Transverse colon (tissue), 4 donors: ENCODE measurements around the gene SLC25A24.

Source experiments
- CTCF ChIP-seq, 5 experiments: fragments of 200-600 bp in 3 of 5; fragments of 450-650 bp in 2 of 5; sonication (generic) in 3 of 5; IDR thresholded peaks; 1 replicate in 2 of 5; 2 replicates in 3 of 5; pipeline ENCODE4 v1.5.1; 2016 to 2017; ENCODE audit warnings: antibody characterized with exemption in 5 of 5, inconsistent platforms in 3 of 5, mild to moderate bottlenecking in 2 of 5, moderate library complexity in 1 of 5
- POLR2A ChIP-seq: fragments of 450-650 bp; IDR thresholded peaks from one replicate; pipeline ENCODE4 v1.6.1; 2016; ENCODE audit warnings: antibody characterized with exemption, mild to moderate bottlenecking, moderate library complexity
- POLR2AphosphoS5 ChIP-seq, 3 donors: sonication (generic); formaldehyde crosslinking; IDR thresholded peaks; one replicate each; pipeline ENCODE4 v1.6.1; 2016; ENCODE audit warnings: antibody characterized with exemption in 3 of 3

DNA sequence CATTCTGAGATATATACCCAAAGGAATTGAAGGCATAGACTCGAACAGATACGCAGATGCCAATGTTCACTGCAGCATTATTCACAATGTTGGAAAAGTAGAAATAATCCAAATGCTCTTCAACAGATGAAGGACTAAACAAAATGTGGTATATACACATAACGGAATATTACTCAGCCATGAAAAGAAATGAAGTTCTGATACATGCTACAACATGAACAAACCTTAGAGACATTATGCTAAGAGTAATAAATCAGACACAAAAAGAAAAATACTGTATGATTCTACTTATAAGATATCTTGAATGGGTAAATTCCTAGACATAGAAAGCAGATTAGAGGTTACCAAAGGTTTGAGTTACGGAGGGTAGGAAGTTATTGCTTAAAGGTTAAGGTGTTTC, 57.9 kb downstream of the SLC25A24 start:
- TF ChIP-seq POLR2AphosphoS5 (IDR thresholded peaks at IDR 0.05) = no peak
- no peak for TF ChIP-seq CTCF (IDR thresholded peaks at IDR 0.05)
- TF ChIP-seq POLR2A = no peak
